ENCODE measurements around the gene SLC35A4. TPM values are rescaled to one million over a fixed set of nuclear protein-coding genes. Genes with fewer than 3 reads are reported as not detected.

Gene SLC35A4
- total RNA-seq, 4 donors from 2014 or later: 41.4 to 56.9 (median 52.6) TPM

GRCh38 chr5:140563596-140563995 is 1.0 kb upstream of the SLC35A4 start:
- TF ChIP-seq CTCF (IDR thresholded peaks at IDR 0.05) (no peak), POLR2A (IDR thresholded peaks at IDR 0.05) (no peak)
- peak overlapping the region; percentile 62 to 91 (median 78) for H3K4me3 ChIP-seq
- H3K27ac ChIP-seq: peak overlapping the region; percentile 93 to 97 (median 94)
- intact Hi-C loops (cut with DNase I): no loop called here
- WGBS, 2 donors: 40 to 96% methylated on average over 3 to 4 of the region's 8 CpGs
- H3K27me3 ChIP-seq: no peaks in the 10 kb centered on the region
- peaks cover 12 to 64% (median 44%) of the 10 kb centered on the region in 3 donors for H3K4me1 ChIP-seq
- H3K36me3 ChIP-seq: peaks cover 8 to 59% (median 14%) of the 10 kb centered on the region in 3 donors
- no peak for DNase-seq
- H3K9me3 ChIP-seq: no peaks in the 10 kb centered on the region

GRCh38 chr5:140565024-140565779 is 574 bp downstream of the SLC35A4 start:
- 2 to 4% methylated on average over 13 of the region's 13 CpGs for WGBS, 2 donors

GRCh38 chr5:140565780-140566095 is 1.1 kb downstream of the SLC35A4 start:
- Histone ChIP-seq H3K27me3 (no peaks in the 10 kb centered on the region), H3K4me3 (peak overlapping the region in 3 of 4 donors; percentile 73 to 91 (median 83)), H3K4me1 (peaks cover 16 to 85% (median 48%) of the 10 kb centered on the region in 3 donors), H3K27ac (peak overlapping the region; percentile 93 to 97 (median 94)), H3K9me3 (no peaks in the 10 kb centered on the region), H3K36me3 (peaks cover 8 to 61% (median 14%) of the 10 kb centered on the region in 3 donors)
- intact Hi-C loops (cut with DNase I): loop anchor here (5.0 kb wide), 1 partner anchor 77 kb away; no protein-coding TSS in a partner anchor
- DNase-seq: no peak
- TF ChIP-seq POLR2A (IDR thresholded peaks at IDR 0.05) (no peak), CTCF (IDR thresholded peaks at IDR 0.05) (no peak)
- 18 to 23% methylated on average over 3 to 4 of the region's 4 CpGs for WGBS, 2 donors

More at GRCh38 chr5:140565024-140565779, 574 bp downstream of the SLC35A4 start:
- peak overlapping the region; percentile 93 to 97 (median 94) for H3K27ac ChIP-seq
- DNase-seq: no peak
- H3K4me3 ChIP-seq: peak overlapping the region; percentile 62 to 91 (median 78)
- no peaks in the 10 kb centered on the region for H3K27me3 ChIP-seq
- H3K9me3 ChIP-seq: no peaks in the 10 kb centered on the region
- H3K36me3 ChIP-seq: peaks cover 8 to 61% (median 14%) of the 10 kb centered on the region in 3 donors
- TF ChIP-seq CTCF (IDR thresholded peaks at IDR 0.05) (no peak), POLR2A (IDR thresholded peaks at IDR 0.05) (no peak)
- intact Hi-C loops (cut with DNase I): loop anchor here (5.0 kb wide), 1 partner anchor 77 kb away; no protein-coding TSS in a partner anchor
- peaks cover 16 to 80% (median 48%) of the 10 kb centered on the region in 3 donors for H3K4me1 ChIP-seq

GRCh38 chr5:140566665-140567064 is 2.0 kb downstream of the SLC35A4 start:
- H3K36me3 ChIP-seq: peaks cover 8 to 53% (median 14%) of the 10 kb centered on the region in 3 donors
- 84 to 100% methylated on average over 3 to 5 of the region's 5 CpGs for WGBS, 2 donors
- no peak overlapping the region for H3K4me3 ChIP-seq
- intact Hi-C loops (cut with DNase I): loop anchor here (5.0 kb wide), 1 partner anchor 76 kb away; no protein-coding TSS in a partner anchor
- no peaks in the 10 kb centered on the region for H3K9me3 ChIP-seq
- no peaks in the 10 kb centered on the region for H3K27me3 ChIP-seq
- peaks cover 16 to 91% (median 51%) of the 10 kb centered on the region in 3 donors for H3K4me1 ChIP-seq
- H3K27ac ChIP-seq: peak overlapping the region in 1 of 4 donors; percentile 97
- no peak for TF ChIP-seq POLR2A (IDR thresholded peaks at IDR 0.05)
- TF ChIP-seq CTCF (IDR thresholded peaks at IDR 0.05): no peak
- DNase-seq: no peak

All from esophagus squamous epithelium (tissue), 5 donors.